Activated CD4-positive, alpha-beta T cell treated with anti-CD3 and anti-CD28 coated beads, Interleukin-2, amount 10 ng/mL, durations not matched to agents 24 days and 14 days (primary cell): ENCODE data around the gene BRICD5. TPM values are rescaled to one million over a fixed set of nuclear protein-coding genes. Genes with fewer than 3 reads are reported as not detected.
A peak's percentile ranks its signal among the peaks of the same experiment; 100 is the strongest.

Source experiments
- DNase-seq: peaks from one replicate; pipeline ENCODE4 v3.0.0; 2022
- H3K27ac Mint-ChIP-seq: one replicate; pipeline ENCODE4 v1.8.0; 2022; ENCODE audit warnings: mild to moderate bottlenecking, mixed read lengths
- H3K27me3 Mint-ChIP-seq: one replicate; pipeline ENCODE4 v1.8.0; 2022; ENCODE audit warnings: mixed read lengths
- H3K36me3 Mint-ChIP-seq: one replicate; pipeline ENCODE4 v1.8.0; 2022; ENCODE audit warnings: low read depth, mild to moderate bottlenecking, mixed read lengths
- H3K4me1 Mint-ChIP-seq: one replicate; pipeline ENCODE4 v1.8.0; 2021; ENCODE audit warnings: mixed read lengths
- H3K4me3 Mint-ChIP-seq: one replicate; pipeline ENCODE4 v1.8.0; 2022; ENCODE audit warnings: mild to moderate bottlenecking, moderate library complexity, mixed read lengths
- H3K9me3 Mint-ChIP-seq: one replicate; pipeline ENCODE4 v1.8.0; 2021; ENCODE audit warnings: mixed read lengths
- intact Hi-C: fragments of 100-400 bp; cut with micrococcal nuclease; formaldehyde crosslinking; loops from one replicate; pipeline ENCODE4 v1.15.1; 2023
- total RNA-seq: library from RNA; stranded (reverse); gene quantifications from 2 replicates; pipeline ENCODE4 v1.2.3, GENCODE V29; 2022

Gene BRICD5
- total RNA-seq, 1 donor from 2014 or later, result 23.1 TPM

GRCh38 chr16:2223221-2223941 lies 12.7 kb upstream of the BRICD5 start, which contains the start of gene E4F1:
Gene E4F1, plus strand, starts transcription at chr16:2223591. Its CDS starts 23 bp downstream, at chr16:2223614.
- H3K27me3 Mint-ChIP-seq, result no peaks in the 10 kb centered on the region
- DNase-seq, result peak; percentile 100
- peaks cover 5% of the 10 kb centered on the region for H3K36me3 Mint-ChIP-seq
- no peaks in the 10 kb centered on the region for H3K9me3 Mint-ChIP-seq
- H3K4me1 Mint-ChIP-seq, result peaks cover 13% of the 10 kb centered on the region
- intact Hi-C loops, result loop anchor here (1.0 to 10.0 kb wide), 6 partner anchors 8 to 311 kb away; partner anchors contain the start of genes CCNF, CEMP1, MLST8 and PDPK1
- H3K4me3 Mint-ChIP-seq, result peak within 1 kb of the TSS; percentile 85
- peak within 1 kb of the TSS; percentile 79 for H3K27ac Mint-ChIP-seq

GRCh38 chr16:2216330-2216729 lies 5.7 kb upstream of the BRICD5 start:
- DNase-seq, result no peak
- peaks cover 17% of the 10 kb centered on the region for H3K4me1 Mint-ChIP-seq
- H3K9me3 Mint-ChIP-seq, result no peaks in the 10 kb centered on the region
- H3K27me3 Mint-ChIP-seq, result no peaks in the 10 kb centered on the region
- peak overlapping the region; percentile 90 for H3K4me3 Mint-ChIP-seq
- intact Hi-C loops, result loop anchor here (10.0 kb wide), 1 partner anchor 212 kb away; the partner anchor contains the start of gene ZNF598
- H3K36me3 Mint-ChIP-seq, result peaks cover 15% of the 10 kb centered on the region
- H3K27ac Mint-ChIP-seq, result peak overlapping the region; percentile 91

- peaks cover 18% of the 10 kb centered on the region for H3K36me3 Mint-ChIP-seq
- peak within 1 kb of the TSS; percentile 91 for H3K27ac Mint-ChIP-seq
- H3K27me3 Mint-ChIP-seq, result no peaks in the 10 kb centered on the region
- no peak for DNase-seq
- peak within 1 kb of the TSS; percentile 90 for H3K4me3 Mint-ChIP-seq
- intact Hi-C loops, result loop anchor here (2.0 to 10.0 kb wide), 2 partner anchors 60 to 210 kb away; partner anchors contain the start of genes TRAF7 and ZNF598
- H3K4me1 Mint-ChIP-seq, result peaks cover 17% of the 10 kb centered on the region
- no peaks in the 10 kb centered on the region for H3K9me3 Mint-ChIP-seq
Observed at GRCh38 chr16:2214719-2214968, 4.0 kb upstream of the BRICD5 start, which contains the start of gene PGP. Gene PGP, minus strand, starts transcription at chr16:2214840. Its CDS starts 63 bp downstream, at chr16:2214777.

GRCh38 chr16:2213817-2214718 lies 3.4 kb upstream of the BRICD5 start:
- intact Hi-C loops, result loop anchor here (2.0 to 10.0 kb wide), 2 partner anchors 59 to 209 kb away; partner anchors contain the start of genes TRAF7 and ZNF598
- DNase-seq, result no peak
- H3K9me3 Mint-ChIP-seq, result no peaks in the 10 kb centered on the region
- H3K36me3 Mint-ChIP-seq, result peaks cover 18% of the 10 kb centered on the region
- H3K4me1 Mint-ChIP-seq, result peaks cover 17% of the 10 kb centered on the region
- H3K27ac Mint-ChIP-seq, result peak overlapping the region; percentile 58
- no peaks in the 10 kb centered on the region for H3K27me3 Mint-ChIP-seq
- H3K4me3 Mint-ChIP-seq, result peak overlapping the region; percentile 86

GRCh38 chr16:2212362-2213324 lies 2.0 kb upstream of the BRICD5 start:
- intact Hi-C loops, result loop anchor here (10.0 kb wide), 1 partner anchor 208 kb away; the partner anchor contains the start of gene ZNF598
- Mint-ChIP-seq H3K27ac (peak overlapping the region; percentile 41), H3K27me3 (no peaks in the 10 kb centered on the region), H3K4me3 (peak overlapping the region; percentile 86), H3K9me3 (no peaks in the 10 kb centered on the region), H3K36me3 (peaks cover 28% of the 10 kb centered on the region), H3K4me1 (peaks cover 20% of the 10 kb centered on the region)
- no peak for DNase-seq

- intact Hi-C loops, result loop anchor here (10.0 kb wide), 1 partner anchor 207 kb away; the partner anchor contains the start of gene ZNF598
- H3K9me3 Mint-ChIP-seq, result no peaks in the 10 kb centered on the region
Observed at GRCh38 chr16:2211923-2212347, 1.3 kb upstream of the BRICD5 start.

GRCh38 chr16:2210009-2210332 lies 692 bp downstream of the BRICD5 start:
- Mint-ChIP-seq H3K27me3 (no peaks in the 10 kb centered on the region), H3K4me3 (no peak overlapping the region), H3K4me1 (peaks cover 21% of the 10 kb centered on the region), H3K27ac (no peak overlapping the region), H3K36me3 (peaks cover 35% of the 10 kb centered on the region), H3K9me3 (no peaks in the 10 kb centered on the region)
- no peak for DNase-seq
- intact Hi-C loops, result loop anchor here (10.0 kb wide), 1 partner anchor 205 kb away; the partner anchor contains the start of gene ZNF598

More at GRCh38 chr16:2211923-2212347, 1.3 kb upstream of the BRICD5 start:
- DNase-seq, result no peak
- Mint-ChIP-seq H3K27me3 (no peaks in the 10 kb centered on the region), H3K36me3 (peaks cover 32% of the 10 kb centered on the region), H3K4me1 (peaks cover 24% of the 10 kb centered on the region), H3K4me3 (peak overlapping the region; percentile 64), H3K27ac (peak overlapping the region; percentile 41)

GRCh38 chr16:2209258-2210008 lies 1.2 kb downstream of the BRICD5 start:
- Mint-ChIP-seq H3K4me1 (peaks cover 24% of the 10 kb centered on the region), H3K4me3 (no peak overlapping the region), H3K27me3 (no peaks in the 10 kb centered on the region), H3K36me3 (peaks cover 35% of the 10 kb centered on the region), H3K27ac (no peak overlapping the region), H3K9me3 (no peaks in the 10 kb centered on the region)
- intact Hi-C loops, result loop anchor here (10.0 kb wide), 1 partner anchor 205 kb away; the partner anchor contains the start of gene ZNF598
- no peak for DNase-seq

GRCh38 chr16:2208772-2209171 lies 1.9 kb downstream of the BRICD5 start:
- Mint-ChIP-seq H3K27ac (no peak overlapping the region), H3K9me3 (no peaks in the 10 kb centered on the region)
- intact Hi-C loops, result no loop called here

GRCh38 chr16:2208308-2208707 lies 2.4 kb downstream of the BRICD5 start:
- no peak overlapping the region for H3K27ac Mint-ChIP-seq
- no peaks in the 10 kb centered on the region for H3K27me3 Mint-ChIP-seq
- DNase-seq, result peak; percentile 62
- no peaks in the 10 kb centered on the region for H3K9me3 Mint-ChIP-seq
- intact Hi-C loops, result no loop called here
- H3K36me3 Mint-ChIP-seq, result peaks cover 32% of the 10 kb centered on the region
- H3K4me3 Mint-ChIP-seq, result no peak overlapping the region
- peaks cover 26% of the 10 kb centered on the region for H3K4me1 Mint-ChIP-seq

More at GRCh38 chr16:2208772-2209171, 1.9 kb downstream of the BRICD5 start:
- Mint-ChIP-seq H3K4me1 (peaks cover 26% of the 10 kb centered on the region), H3K27me3 (no peaks in the 10 kb centered on the region), H3K4me3 (no peak overlapping the region), H3K36me3 (peaks cover 35% of the 10 kb centered on the region)
- no peak for DNase-seq

- DNase-seq, result no peak
- Mint-ChIP-seq H3K9me3 (no peaks in the 10 kb centered on the region), H3K27me3 (no peaks in the 10 kb centered on the region), H3K27ac (peak overlapping the region; percentile 76), H3K36me3 (peaks cover 29% of the 10 kb centered on the region), H3K4me1 (peaks cover 22% of the 10 kb centered on the region), H3K4me3 (peak overlapping the region; percentile 90)
- intact Hi-C loops, result no loop called here
Observed at GRCh38 chr16:2207872-2208271, 2.8 kb downstream of the BRICD5 start.

- Mint-ChIP-seq H3K4me3 (peak overlapping the region; percentile 90), H3K27ac (no peak overlapping the region), H3K27me3 (peaks cover 4% of the 10 kb centered on the region), H3K36me3 (peaks cover 22% of the 10 kb centered on the region), H3K4me1 (peaks cover 17% of the 10 kb centered on the region), H3K9me3 (no peaks in the 10 kb centered on the region)
- peak; percentile 65 for DNase-seq
- intact Hi-C loops, result no loop called here
Observed at GRCh38 chr16:2206780-2207433, 3.8 kb downstream of the BRICD5 start.
